NCI-H524 treated with DMSO at 0.1 percent for 48 hours (cell line): Measurements from ENCODE around the gene GJA4.

Source experiments
- DNase-seq: peaks from one replicate; lab custom pipeline; 2025; lab: John Stamatoyannopoulos, UW

The GJA4 gene

GRCh38 chr1:34792868-34793727 lies at the start of gene GJA4:
TSS of gene GJA4 (plus strand) at chr1:34792999. CDS start at chr1:34794214, 1,215 bp downstream.
- no peak for DNase-seq

- DNase-seq: no peak
These were observed 49.0 kb upstream of the GJA4 start for GRCh38 chr1:34743775-34744174.

- DNase-seq: no peak
These were observed 47.9 kb upstream of the GJA4 start for GRCh38 chr1:34744851-34745250.

DNA sequence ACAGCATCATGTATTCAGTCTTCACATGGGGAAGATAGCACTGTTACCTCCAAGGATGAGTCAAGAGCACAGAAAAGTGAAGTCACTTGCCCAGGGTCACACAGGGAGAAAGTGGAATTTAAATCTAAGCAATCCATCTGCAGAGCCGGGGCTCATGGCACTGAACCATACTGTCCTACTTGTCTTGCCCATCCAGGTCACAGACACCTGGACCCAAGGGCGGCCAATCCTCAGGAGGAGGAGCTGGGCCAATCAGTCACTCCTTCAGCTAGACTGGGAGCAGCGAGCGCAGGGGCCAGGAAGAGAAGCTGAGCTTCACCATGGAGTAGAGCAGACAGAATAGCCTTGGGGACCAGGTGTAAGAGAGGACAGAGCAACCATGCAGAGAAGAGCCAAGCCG lies 47.1 kb upstream of the GJA4 start:
- DNase-seq: no peak

DNA sequence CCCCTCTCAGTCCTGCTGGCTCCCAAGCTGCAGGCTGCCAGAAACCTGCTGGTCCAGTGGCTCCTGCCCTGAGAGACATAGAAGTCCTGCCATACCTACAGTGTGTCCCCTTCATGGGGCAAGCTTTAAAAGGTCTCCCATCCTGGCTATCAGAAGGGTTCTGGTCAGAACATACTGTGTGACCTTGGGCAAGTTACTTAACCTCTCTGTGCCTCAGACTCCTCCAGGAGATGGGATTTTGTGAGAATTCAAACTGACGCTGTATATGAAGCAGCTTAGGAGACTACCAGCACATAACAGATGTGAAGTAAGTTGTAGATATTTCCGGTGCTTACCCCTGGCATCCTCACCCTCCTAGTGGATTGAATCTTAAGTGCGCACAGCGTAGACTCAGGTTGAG lies 46.7 kb upstream of the GJA4 start:
- DNase-seq: no peak

- no peak for DNase-seq
These were observed 45.8 kb upstream of the GJA4 start for GRCh38 chr1:34746785-34747637.

DNA sequence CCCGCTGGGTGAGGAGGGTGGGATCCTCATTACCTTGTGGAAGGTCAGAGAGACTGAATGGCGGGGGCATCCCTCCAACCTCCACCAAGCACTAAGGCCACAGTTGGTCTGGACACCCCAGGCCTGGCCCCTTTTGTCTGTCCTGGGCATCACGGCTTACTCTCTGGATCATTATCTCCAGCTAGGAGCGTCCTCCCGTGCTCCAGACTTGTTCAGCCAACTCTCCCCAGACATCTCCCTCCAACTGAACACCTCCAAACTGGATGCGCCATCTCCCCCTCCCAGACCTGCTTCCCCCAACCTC lies 45.2 kb upstream of the GJA4 start:
- DNase-seq: no peak

DNA sequence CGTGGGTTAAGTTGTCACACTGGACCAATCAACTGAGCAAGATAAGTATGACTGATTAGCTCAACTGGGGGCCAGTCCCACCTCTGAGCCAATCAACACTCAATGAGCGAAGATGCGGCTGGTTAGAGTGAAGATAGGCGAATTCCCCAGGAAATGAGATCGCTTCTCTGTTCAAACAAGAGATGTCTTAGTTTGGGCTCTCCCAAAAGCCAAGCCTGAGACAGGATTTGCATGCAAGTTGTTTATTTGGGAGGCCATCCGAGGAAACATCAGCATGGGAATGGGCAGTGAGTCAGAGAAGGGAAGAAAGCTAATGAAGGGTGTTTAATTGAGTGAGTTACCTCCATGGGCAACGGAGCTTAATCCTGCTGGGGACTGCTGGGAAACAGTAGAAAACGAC lies 42.8 kb upstream of the GJA4 start:
- DNase-seq: no peak

- DNase-seq: no peak
These were observed 42.2 kb upstream of the GJA4 start for GRCh38 chr1:34750610-34751009.

DNA sequence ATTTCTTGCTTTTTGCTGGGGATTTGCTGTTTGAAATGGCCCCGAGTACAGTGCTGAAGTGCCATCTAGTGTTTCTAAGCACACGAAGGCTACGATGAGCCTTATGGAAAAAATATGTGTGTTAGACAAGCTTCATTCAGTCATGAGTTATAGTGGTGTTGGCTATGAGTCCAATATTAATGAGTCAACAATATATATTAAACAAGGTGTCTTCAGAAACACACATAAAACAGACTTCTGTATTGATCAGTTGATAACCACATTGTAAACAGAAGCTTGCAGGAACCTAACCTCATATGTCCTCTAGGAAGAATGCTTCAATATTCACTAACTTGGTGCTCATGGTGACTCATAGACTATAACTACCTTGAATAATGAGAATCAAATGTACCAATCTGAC lies 39.6 kb upstream of the GJA4 start:
- DNase-seq: no peak

GRCh38 chr1:34754964-34755637 lies 37.7 kb upstream of the GJA4 start, which contains the start of gene GJB5:
TSS of gene GJB5 (plus strand) at chr1:34755047. CDS start at chr1:34757331, 2,284 bp downstream.
- no peak for DNase-seq

DNA sequence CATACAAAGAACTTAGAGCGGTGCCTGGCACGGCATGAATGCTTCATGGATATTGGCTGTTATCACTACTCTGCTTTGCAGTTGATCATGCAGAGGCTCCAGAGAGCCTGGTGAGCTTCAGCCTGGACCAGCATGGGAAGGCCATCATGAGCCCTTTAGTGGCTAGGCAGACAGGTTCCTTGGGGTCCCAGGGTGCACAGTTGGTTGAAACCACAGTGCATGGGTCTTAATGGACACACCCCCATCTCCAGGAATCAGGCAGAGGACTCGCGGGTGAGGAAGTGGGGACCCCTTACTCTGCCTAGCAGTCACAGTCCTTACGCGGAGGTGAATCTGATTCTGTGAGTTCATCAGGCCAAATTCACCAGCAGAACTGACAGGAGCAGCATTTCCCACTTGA lies 36.8 kb upstream of the GJA4 start:
- no peak for DNase-seq

DNA sequence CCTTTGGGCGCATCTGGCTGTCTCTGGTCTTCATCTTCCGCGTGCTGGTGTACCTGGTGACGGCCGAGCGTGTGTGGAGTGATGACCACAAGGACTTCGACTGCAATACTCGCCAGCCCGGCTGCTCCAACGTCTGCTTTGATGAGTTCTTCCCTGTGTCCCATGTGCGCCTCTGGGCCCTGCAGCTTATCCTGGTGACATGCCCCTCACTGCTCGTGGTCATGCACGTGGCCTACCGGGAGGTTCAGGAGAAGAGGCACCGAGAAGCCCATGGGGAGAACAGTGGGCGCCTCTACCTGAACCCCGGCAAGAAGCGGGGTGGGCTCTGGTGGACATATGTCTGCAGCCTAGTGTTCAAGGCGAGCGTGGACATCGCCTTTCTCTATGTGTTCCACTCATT lies 35.4 kb upstream of the GJA4 start:
- no peak for DNase-seq

DNA sequence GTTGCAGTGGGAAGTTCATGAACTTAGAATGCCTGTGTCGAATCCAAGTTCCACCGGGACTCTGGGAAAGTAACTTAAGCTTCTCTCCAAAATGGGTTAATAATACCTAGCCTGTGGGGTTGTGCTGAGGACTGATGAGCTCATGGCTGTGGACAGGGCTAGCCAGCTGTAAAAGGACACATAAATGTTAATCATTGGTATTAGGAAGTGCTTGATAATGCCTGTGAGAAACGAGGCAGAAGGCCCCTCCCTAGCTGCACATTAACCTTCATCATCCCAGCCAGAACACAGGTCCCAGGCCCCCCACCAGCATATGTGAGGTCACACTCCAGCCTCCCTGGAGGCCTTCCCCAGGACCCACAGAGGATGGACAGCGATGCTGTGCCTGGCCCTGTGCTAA lies 34.0 kb upstream of the GJA4 start:
- DNase-seq: no peak

DNA sequence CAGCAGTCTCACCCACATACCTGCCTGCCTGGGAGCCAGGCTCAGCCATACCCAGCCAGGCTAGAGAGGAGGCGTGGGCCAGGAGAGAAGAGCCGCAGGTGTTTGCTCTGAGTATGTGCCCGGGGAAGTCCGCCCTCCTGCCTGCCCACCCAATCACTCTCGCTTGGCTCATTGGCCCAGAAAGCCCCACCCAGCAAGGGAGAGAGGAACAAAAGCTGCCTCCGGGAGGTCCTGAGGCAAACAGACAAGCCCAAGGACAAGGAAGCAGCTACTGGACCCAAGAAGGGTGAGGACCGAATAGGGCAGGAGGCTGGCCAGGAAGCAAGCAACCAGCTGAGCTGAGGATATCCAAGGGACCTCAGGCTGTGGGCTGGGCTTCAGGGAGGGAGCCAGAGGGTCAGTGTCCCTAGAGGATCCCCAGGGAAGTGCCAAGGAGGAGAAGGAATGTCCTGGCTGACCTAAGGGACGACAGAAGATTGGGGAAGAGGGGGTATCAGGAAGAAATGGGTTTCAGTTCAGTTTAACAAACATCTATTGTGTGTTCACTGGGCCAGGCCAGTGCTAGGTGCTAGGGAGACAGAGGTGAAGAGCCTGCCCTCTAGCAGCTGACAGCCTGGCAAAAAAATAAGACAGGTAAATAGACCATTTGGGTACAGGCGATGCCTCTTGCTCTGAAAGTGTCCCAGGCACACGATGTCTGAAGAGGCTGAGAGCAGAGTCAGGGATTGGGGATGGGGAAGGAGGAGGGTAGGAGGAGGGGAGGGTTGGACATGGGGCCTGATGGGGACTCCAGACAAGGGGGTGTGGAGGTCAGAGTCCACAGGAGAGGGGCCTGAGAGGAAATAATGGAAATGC lies 33.1 kb upstream of the GJA4 start, which contains the start of gene GJB4:
Gene GJB4, plus strand, starts transcription at position 238 of the 855 bp plus-strand sequence. CDS start 1,515 bp downstream, outside the sequence.
- DNase-seq: no peak

GRCh38 chr1:34761176-34761761 lies 31.5 kb upstream of the GJA4 start:
- DNase-seq: no peak

- DNase-seq: no peak
These were observed 31.0 kb upstream of the GJA4 start for GRCh38 chr1:34761776-34762307.

DNA sequence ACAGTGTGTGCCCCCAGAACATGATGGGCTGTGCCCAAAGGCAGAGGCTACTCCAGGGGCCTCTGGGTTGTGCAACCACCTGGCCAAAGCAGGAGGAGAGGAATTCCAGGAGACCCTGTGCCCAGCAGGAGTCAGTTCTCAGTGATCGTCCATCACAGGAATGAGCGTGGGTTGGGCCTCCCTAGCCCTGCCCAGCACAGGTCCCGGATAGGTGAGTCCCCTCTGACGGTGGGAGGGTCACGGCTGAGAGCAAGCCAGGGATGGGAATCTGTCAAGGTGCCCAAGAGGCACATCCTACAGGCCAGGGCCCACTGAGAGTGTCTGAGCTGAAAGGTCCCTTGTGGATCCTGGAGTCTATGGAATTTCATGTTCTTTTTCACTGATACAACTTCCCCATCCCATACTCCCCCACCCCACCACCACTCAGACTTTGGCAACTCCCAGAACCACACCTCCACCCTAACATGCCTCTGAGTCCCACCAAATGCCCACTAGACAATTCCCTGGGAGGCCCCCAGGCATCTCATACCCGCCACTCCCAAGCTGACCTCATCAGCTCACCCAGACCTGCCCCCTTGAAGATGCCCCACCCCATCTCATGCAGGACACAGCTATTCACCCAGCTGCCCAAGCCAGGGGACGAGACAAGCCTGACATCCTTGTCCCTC lies 30.2 kb upstream of the GJA4 start:
- DNase-seq: no peak

DNA sequence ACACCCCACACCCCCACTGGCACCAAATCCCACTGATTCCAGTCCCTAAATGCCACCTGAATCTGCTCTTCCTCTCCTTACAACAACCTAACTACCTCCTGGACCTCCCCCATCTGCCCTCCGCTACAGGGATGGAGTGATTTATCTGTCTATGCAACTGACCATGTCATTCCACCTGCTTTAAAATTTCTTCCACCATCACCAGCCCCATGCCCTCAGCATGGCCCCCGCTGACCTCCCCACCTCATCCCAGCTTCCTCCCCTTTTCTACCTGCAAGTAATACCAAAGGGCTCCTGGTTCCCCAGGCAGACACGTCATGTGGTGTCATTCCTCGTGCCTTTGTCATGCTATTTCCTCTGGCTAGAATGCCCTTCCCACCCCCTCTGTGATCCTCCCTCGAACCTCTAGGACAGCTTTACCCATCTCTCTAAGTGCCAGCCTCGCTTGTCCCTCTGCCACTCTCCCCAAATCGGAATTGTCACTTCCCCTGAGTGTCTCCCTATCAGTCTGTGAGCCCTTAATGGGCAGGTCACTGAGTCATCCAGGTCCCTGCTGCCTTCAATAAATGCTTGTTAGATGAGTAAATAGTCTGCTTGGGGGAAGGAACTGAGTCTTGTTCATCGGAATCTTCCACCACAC lies 29.5 kb upstream of the GJA4 start:
- no peak for DNase-seq

- no peak for DNase-seq
These were observed 23.9 kb upstream of the GJA4 start for GRCh38 chr1:34768856-34769255.
